ENCODE data around the gene EPHB3. TPM values are rescaled to one million over a fixed set of nuclear protein-coding genes. Genes with fewer than 3 reads are reported as not detected.

Gene EPHB3
- total and polyA plus RNA-seq, 10 of the 15 experiments (the other 5 are each of a cell fraction or from before 2014, with no cell fraction given): 0.09 TPM; not detected in 9

DNA sequence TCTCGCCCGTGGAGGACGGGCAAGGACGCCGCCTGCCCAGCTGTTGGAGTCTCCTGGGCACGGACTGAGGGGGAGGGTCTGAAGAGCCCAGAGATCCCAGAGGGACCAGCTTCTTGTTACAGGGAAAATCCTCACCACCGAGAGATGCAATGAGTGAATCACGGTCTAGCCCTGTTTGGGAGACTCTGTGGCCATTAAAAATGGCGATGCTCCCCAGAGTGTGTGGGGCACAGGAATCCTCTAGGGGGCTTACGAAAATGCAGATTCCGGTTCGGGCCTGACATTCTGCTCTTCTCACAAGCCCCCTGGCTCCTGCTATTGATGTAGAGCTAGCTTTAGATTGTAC, 35.5 kb upstream of the EPHB3 start (continued):
- TF ChIP-seq RELA (IDR thresholded peaks at IDR 0.05; ENCODE audit: borderline replicate concordance, partially characterized antibody): no peak
- TF ChIP-seq MEF2B (IDR thresholded peaks at IDR 0.05; ENCODE audit: partially characterized antibody, poor library complexity, severe bottlenecking): no peak
- no peak for TF ChIP-seq TCF12 (IDR thresholded peaks at IDR 0.05; ENCODE audit: low read depth, low read length)
- no peak for TF ChIP-seq PBX3 (IDR thresholded peaks at IDR 0.05; ENCODE audit: insufficient replicate concordance, low read depth, low read length)
- TF ChIP-seq IKZF1 (conservative IDR thresholded peaks at IDR 0.05): no peak
- no peak for TF ChIP-seq NFYB (IDR thresholded peaks at IDR 0.05; ENCODE audit: insufficient read depth, low read depth, low read length)
- TF ChIP-seq, protein P1, sequence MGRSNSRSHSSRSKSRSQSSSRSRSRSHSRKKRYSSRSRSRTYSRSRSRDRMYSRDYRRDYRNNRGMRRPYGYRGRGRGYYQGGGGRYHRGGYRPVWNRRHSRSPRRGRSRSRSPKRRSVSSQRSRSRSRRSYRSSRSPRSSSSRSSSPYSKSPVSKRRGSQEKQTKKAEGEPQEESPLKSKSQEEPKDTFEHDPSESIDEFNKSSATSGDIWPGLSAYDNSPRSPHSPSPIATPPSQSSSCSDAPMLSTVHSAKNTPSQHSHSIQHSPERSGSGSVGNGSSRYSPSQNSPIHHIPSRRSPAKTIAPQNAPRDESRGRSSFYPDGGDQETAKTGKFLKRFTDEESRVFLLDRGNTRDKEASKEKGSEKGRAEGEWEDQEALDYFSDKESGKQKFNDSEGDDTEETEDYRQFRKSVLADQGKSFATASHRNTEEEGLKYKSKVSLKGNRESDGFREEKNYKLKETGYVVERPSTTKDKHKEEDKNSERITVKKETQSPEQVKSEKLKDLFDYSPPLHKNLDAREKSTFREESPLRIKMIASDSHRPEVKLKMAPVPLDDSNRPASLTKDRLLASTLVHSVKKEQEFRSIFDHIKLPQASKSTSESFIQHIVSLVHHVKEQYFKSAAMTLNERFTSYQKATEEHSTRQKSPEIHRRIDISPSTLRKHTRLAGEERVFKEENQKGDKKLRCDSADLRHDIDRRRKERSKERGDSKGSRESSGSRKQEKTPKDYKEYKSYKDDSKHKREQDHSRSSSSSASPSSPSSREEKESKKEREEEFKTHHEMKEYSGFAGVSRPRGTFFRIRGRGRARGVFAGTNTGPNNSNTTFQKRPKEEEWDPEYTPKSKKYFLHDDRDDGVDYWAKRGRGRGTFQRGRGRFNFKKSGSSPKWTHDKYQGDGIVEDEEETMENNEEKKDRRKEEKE (IDR thresholded peaks at IDR 0.05): no peak
- no peak for TF ChIP-seq JUND (IDR thresholded peaks at IDR 0.05; ENCODE audit: low read depth, low read length)
- TF ChIP-seq MXI1 (IDR thresholded peaks at IDR 0.05; ENCODE audit: low read depth, low read length): no peak

Data from GM12878 (cell line).